ENCODE data around the gene ZNF281. TPM values are rescaled to one million over a fixed set of nuclear protein-coding genes. Genes with fewer than 3 reads are reported as not detected.

The ZNF281 gene
- polyA plus RNA-seq, 1 of the 3 experiments (the other 2 are of a cell fraction): 3.0 TPM

DNA sequence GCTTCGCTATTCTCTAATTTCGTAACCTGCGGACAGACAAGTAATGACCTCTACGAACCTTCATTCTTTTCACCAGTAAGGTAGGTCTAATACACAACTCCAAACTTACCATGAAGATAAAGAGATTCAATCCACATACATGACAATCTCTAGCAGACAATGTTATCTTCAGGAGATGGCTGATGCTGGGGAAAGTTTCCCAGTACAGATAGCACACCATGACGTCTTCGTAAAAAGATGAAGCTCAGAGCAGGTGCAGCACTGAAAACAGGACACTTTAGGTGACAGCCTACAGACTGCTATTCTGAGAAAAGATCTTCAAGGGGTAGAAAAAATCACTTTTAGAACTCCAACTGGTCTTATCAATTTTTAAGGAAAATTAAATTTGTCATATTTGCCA, 41.3 kb downstream of the ZNF281 start:
- H3K4me2 ChIP-seq: peak overlapping the region; percentile 58; the same call in 1 of the 2 replicates
- H3K27me3 ChIP-seq (ENCODE audit: insufficient read depth): no peaks in the 10 kb centered on the region
- peaks cover 2 to 46% of the 10 kb centered on the region in 2 experiments for H3K4me1 ChIP-seq (ENCODE audit: control insufficient read depth in 1 of 2, insufficient read depth in 2 of 2, low read depth in 1 of 2, low read length in 1 of 2)
- H3K79me2 ChIP-seq (ENCODE audit: insufficient read depth): no peaks in the 10 kb centered on the region
- no peaks in the 10 kb centered on the region for H4K20me1 ChIP-seq (ENCODE audit: insufficient read depth)
- no peak overlapping the region for H2AFZ ChIP-seq (ENCODE audit: low read depth)
- no peak for TF ChIP-seq FOXM1 (IDR thresholded peaks at IDR 0.05; ENCODE audit: low read depth)
- TF ChIP-seq MEF2A (IDR thresholded peaks at IDR 0.05; ENCODE audit: borderline replicate concordance, low read depth): no peak
- TF ChIP-seq ELF1 (IDR thresholded peaks at IDR 0.05): no peak
- no peak for TF ChIP-seq POLR2AphosphoS5 (IDR thresholded peaks at IDR 0.05; ENCODE audit: low read depth, low read length)
- TF ChIP-seq NFIC (IDR thresholded peaks at IDR 0.05; ENCODE audit: borderline replicate concordance): no peak
- TF ChIP-seq NRF1 (IDR thresholded peaks at IDR 0.05; ENCODE audit: low read depth, low read length): no peak
- TF ChIP-seq SMC3 (IDR thresholded peaks at IDR 0.05; ENCODE audit: low read depth, low read length): no peak
- no peak for TF ChIP-seq FOXJ3 (CRISPR knock-in tag; IDR thresholded peaks at IDR 0.05)
- no peak for TF ChIP-seq RFX5 (IDR thresholded peaks at IDR 0.05; ENCODE audit: low read length)
- no peak for TF ChIP-seq PBX3 (IDR thresholded peaks at IDR 0.05)
- TF ChIP-seq, protein P1, sequence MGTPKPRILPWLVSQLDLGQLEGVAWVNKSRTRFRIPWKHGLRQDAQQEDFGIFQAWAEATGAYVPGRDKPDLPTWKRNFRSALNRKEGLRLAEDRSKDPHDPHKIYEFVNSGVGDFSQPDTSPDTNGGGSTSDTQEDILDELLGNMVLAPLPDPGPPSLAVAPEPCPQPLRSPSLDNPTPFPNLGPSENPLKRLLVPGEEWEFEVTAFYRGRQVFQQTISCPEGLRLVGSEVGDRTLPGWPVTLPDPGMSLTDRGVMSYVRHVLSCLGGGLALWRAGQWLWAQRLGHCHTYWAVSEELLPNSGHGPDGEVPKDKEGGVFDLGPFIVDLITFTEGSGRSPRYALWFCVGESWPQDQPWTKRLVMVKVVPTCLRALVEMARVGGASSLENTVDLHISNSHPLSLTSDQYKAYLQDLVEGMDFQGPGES (IDR thresholded peaks at IDR 0.05; ENCODE audit: low read depth, low read length): no peak
- no peak for TF ChIP-seq FOSL2 (IDR thresholded peaks at IDR 0.05; ENCODE audit: borderline replicate concordance, low read depth)
- no peak for TF ChIP-seq REST (IDR thresholded peaks at IDR 0.05; ENCODE audit: low read depth, low read length)
- no peak for TF ChIP-seq YY1 (IDR thresholded peaks at IDR 0.05; ENCODE audit: low read depth)
- TF ChIP-seq, protein P2, sequence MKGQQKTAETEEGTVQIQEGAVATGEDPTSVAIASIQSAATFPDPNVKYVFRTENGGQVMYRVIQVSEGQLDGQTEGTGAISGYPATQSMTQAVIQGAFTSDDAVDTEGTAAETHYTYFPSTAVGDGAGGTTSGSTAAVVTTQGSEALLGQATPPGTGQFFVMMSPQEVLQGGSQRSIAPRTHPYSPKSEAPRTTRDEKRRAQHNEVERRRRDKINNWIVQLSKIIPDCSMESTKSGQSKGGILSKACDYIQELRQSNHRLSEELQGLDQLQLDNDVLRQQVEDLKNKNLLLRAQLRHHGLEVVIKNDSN (IDR thresholded peaks at IDR 0.05; ENCODE audit: borderline replicate concordance, low read depth): no peak
- TF ChIP-seq, protein P3, sequence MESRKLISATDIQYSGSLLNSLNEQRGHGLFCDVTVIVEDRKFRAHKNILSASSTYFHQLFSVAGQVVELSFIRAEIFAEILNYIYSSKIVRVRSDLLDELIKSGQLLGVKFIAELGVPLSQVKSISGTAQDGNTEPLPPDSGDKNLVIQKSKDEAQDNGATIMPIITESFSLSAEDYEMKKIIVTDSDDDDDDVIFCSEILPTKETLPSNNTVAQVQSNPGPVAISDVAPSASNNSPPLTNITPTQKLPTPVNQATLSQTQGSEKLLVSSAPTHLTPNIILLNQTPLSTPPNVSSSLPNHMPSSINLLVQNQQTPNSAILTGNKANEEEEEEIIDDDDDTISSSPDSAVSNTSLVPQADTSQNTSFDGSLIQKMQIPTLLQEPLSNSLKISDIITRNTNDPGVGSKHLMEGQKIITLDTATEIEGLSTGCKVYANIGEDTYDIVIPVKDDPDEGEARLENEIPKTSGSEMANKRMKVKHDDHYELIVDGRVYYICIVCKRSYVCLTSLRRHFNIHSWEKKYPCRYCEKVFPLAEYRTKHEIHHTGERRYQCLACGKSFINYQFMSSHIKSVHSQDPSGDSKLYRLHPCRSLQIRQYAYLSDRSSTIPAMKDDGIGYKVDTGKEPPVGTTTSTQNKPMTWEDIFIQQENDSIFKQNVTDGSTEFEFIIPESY (IDR thresholded peaks at IDR 0.05; ENCODE audit: borderline replicate concordance, low read depth): no peak
- no peak for TF ChIP-seq MXI1 (IDR thresholded peaks at IDR 0.05; ENCODE audit: low read depth, low read length)
- TF ChIP-seq GATA2 (CRISPR knock-in tag; IDR thresholded peaks at IDR 0.05): no peak
- no peak for TF ChIP-seq RAD21 (IDR thresholded peaks at IDR 0.05; ENCODE audit: low read length)
- no peak for TF ChIP-seq GABPA (IDR thresholded peaks at IDR 0.05; ENCODE audit: low read depth)
- H3K9me3 ChIP-seq: no peaks in the 10 kb centered on the region
- H3F3A ChIP-seq (replicated peaks; ENCODE audit: insufficient read depth): peaks cover 22% of the 10 kb centered on the region
- WGBS (ENCODE audit: low lambda C conversion rate): 88% methylated on average over 6 of the region's 6 CpGs
- peak overlapping the region; percentile 46; the same call in 1 of the 2 replicates for H3K9ac ChIP-seq
- H3K4me3 ChIP-seq (ENCODE audit: low read depth in 2 of 2, low read length in 1 of 2): no peak overlapping the region
- no peaks in the 10 kb centered on the region for H3K36me3 ChIP-seq (replicated peaks in 1 of 2; ENCODE audit: control insufficient read depth in 1 of 2, insufficient read depth in 2 of 2, low read length in 1 of 2)
- H3K9me2 ChIP-seq: no peaks in the 10 kb centered on the region
- no peak for DNase-seq
- ChIA-PET CTCF (interaction anchor here (1.3 to 2.1 kb wide), 2 partner anchors 120 to 142 kb away, joined by 4 to 5 read pairs; no protein-coding TSS in a partner anchor), POLR2A (no interaction called here)
- H3K27ac ChIP-seq (ENCODE audit: low read depth in 2 of 2, low read length in 1 of 2): peak overlapping the region; percentile 50 to 83; a peak in 3 of 4 replicates

Data from SK-N-SH (cell line).